Adrenal gland (tissue), 19 donors: ENCODE data around the gene LIN52. TPM values are rescaled to one million over a fixed set of nuclear protein-coding genes. Genes with fewer than 3 reads are reported as not detected.

Source experiments
- DNase-seq, 7 donors: peaks; one replicate each; pipeline ENCODE4 v3.0.0-alpha.2; 2019 to 2020
- H3K27ac ChIP-seq, 5 donors: fragments of 200-600 bp; sonication (generic) in 4 of 5; 1 replicate in 3 of 5; 2 replicates in 2 of 5; pipeline versions ENCODE4 v1.5.1 to v1.8.0; 2016 to 2020; ENCODE audit warnings: mild to moderate bottlenecking in 1 of 5
- H3K27me3 ChIP-seq: fragments of 200-600 bp; 2 replicates; pipeline ENCODE4 v1.8.0; 2021
- H3K36me3 ChIP-seq, 2 donors: fragments of 200-600 bp; replicated peaks in 1 of 2; 1 replicate in 1 of 2; 2 replicates in 1 of 2; pipeline versions ENCODE4 v1.5.1 to v1.8.0; 2018 to 2022
- H3K4me1 ChIP-seq, 2 donors: fragments of 200-600 bp; replicated peaks in 1 of 2; 1 replicate in 1 of 2; 2 replicates in 1 of 2; pipeline versions ENCODE4 v1.5.1 to v1.8.0; 2018 to 2021
- H3K4me3 ChIP-seq, 4 donors: fragments of 200-600 bp; sonication (generic) in 3 of 4; one replicate each; pipeline ENCODE4 v1.5.1; 2016 to 2018
- H3K9me3 ChIP-seq, 3 donors: fragments of 200-600 bp; sonication (generic) in 1 of 3; replicated peaks in 1 of 3; 1 replicate in 2 of 3; 2 replicates in 1 of 3; pipeline versions ENCODE4 v1.5.1 to v1.8.0; 2016 to 2021
- POLR2A ChIP-seq, 2 donors: fragments of 450-650 bp; IDR thresholded peaks; one replicate each; pipeline ENCODE4 v1.6.1; 2017; ENCODE audit warnings: antibody characterized with exemption in 2 of 2, mild to moderate bottlenecking in 2 of 2, moderate library complexity in 1 of 2
- WGBS, 4 donors: extraction: QIAGEN DNeasy Blood & Tissue Kit in 2 of 4; methylation state at CpG; one replicate each; pipeline versions ENCODE4 v1.1.5 to v1.1.7; 2013 to 2017; 5-methylcytosine and 5-hydroxymethylcytosine counted together
- intact Hi-C, 2 donors: fragments of 100-400 bp; cut with DNase I; formaldehyde crosslinking; loops; one replicate each; pipeline versions ENCODE4 v1.14.1 to v1.15.0; 2022 to 2023
- long read RNA-seq, 10 donors: library from polyadenylated mRNA in 3 of 10; unstranded in 2 of 10; stranded (forward) in 1 of 10; transcript quantifications; one replicate each; pipeline ENCODE4 v2.0.0 and lab custom pipeline, GENCODE V29; 2021 to 2026
- polyA plus RNA-seq, 3 donors: library from polyadenylated mRNA; stranded (reverse); fragments of 200-250 nt in 2 of 3; fragments of 350-450 nt in 1 of 3; fragmentation: Illumina TruSeq in 1 of 3; extraction: RNeasy Lipid Tissue Mini Kit (QIAGEN cat#74804) in 1 of 3; gene quantifications; one replicate each; pipeline ENCODE4 v1.2.3, GENCODE V29; 2013 to 2014
- total RNA-seq, 9 donors: library from RNA; depleted of rRNA in 4 of 9; stranded (reverse); fragments of >200 nt in 4 of 9; fragments of 120-200 nt in 1 of 9; fragmentation: NEBNext Ultra II Directional in 1 of 9; extraction: Animal tissue kit (Norgen Biotek cat#: 25700) in 1 of 9; gene quantifications; one replicate each; pipeline versions ENCODE4 v1.1.0 to v1.2.4, GENCODE V29; 2013 to 2023
- TF ChIP-seq, protein P1 (sequence below), 6 experiments: fragments of 450-650 bp in 4 of 6; fragments of 200-600 bp in 2 of 6; sonication (generic) in 1 of 6; IDR thresholded peaks; 1 replicate in 5 of 6; 2 replicates in 1 of 6; pipeline versions ENCODE4 v1.5.1 to v1.8.0; 2016 to 2021; ENCODE audit warnings: antibody characterized with exemption in 6 of 6, mild to moderate bottlenecking in 2 of 6, moderate library complexity in 1 of 6
- donor health status: healthy with polysubstance abuse.
- donor health status: Bipolar disorder and iron deficiency.
- donor health status: DM: yes; HTN: yes; CAD: no.
- donor health status: DM: no; HTN: no; CAD: no.
- donor health status: DM: no; HTN: no; CAD: no.
- donor health status: DM: yes; HTN: yes; CAD: no.

Gene LIN52, protein sequence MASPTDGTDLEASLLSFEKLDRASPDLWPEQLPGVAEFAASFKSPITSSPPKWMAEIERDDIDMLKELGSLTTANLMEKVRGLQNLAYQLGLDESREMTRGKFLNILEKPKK
- 10 to 100 TPM in 3 of 9 donors, 1 to 10 TPM in 6; 5.1 to 12.4 (median 8.0) TPM for total RNA-seq
- 10 to 100 TPM in 1 of 3 donors, 1 to 10 TPM in 2; 4.6 to 14.3 (median 6.5) TPM for polyA plus RNA-seq
- long read RNA-seq, donor 1, partial matches to known transcripts: 0 of 1 reads
- long read RNA-seq, donor 1, other reads (novel, unspliced or antisense): 0 of 1 reads
- long read RNA-seq, donor 2, partial matches to known transcripts: 0 of 2 reads
- long read RNA-seq, donor 2, other reads (novel, unspliced or antisense): 0 of 2 reads
- long read RNA-seq, donor 3, partial matches to known transcripts: 0 of 4 reads
- long read RNA-seq, donor 3, other reads (novel, unspliced or antisense): 0 of 4 reads
- long read RNA-seq, donor 4, partial matches to known transcripts: 1 of 5 reads
- long read RNA-seq, donor 4, other reads (novel, unspliced or antisense): 1 of 5 reads
- long read RNA-seq, donor 5, partial matches to known transcripts: 0 of 7 reads
- long read RNA-seq, donor 5, other reads (novel, unspliced or antisense): 2 of 7 reads
- long read RNA-seq, donor 6, partial matches to known transcripts: 0 of 7 reads
- long read RNA-seq, donor 6, other reads (novel, unspliced or antisense): 3 of 7 reads
- long read RNA-seq, donor 7, partial matches to known transcripts: 0 of 1 reads
- long read RNA-seq, donor 7, other reads (novel, unspliced or antisense): 0 of 1 reads
- long read RNA-seq, donor 8, transcript LIN52-205 (6 exons, 2,776 nt): major isoform, 8 of 8 reads
- long read RNA-seq, donor 8, partial matches to known transcripts: 0 of 8 reads
- long read RNA-seq, donor 8, other reads (novel, unspliced or antisense): 0 of 8 reads
- long read RNA-seq, donor 9: 0 reads
- long read RNA-seq, donor 10, partial matches to known transcripts: 0 of 1 reads
- long read RNA-seq, donor 10, other reads (novel, unspliced or antisense): 0 of 1 reads

DNA sequence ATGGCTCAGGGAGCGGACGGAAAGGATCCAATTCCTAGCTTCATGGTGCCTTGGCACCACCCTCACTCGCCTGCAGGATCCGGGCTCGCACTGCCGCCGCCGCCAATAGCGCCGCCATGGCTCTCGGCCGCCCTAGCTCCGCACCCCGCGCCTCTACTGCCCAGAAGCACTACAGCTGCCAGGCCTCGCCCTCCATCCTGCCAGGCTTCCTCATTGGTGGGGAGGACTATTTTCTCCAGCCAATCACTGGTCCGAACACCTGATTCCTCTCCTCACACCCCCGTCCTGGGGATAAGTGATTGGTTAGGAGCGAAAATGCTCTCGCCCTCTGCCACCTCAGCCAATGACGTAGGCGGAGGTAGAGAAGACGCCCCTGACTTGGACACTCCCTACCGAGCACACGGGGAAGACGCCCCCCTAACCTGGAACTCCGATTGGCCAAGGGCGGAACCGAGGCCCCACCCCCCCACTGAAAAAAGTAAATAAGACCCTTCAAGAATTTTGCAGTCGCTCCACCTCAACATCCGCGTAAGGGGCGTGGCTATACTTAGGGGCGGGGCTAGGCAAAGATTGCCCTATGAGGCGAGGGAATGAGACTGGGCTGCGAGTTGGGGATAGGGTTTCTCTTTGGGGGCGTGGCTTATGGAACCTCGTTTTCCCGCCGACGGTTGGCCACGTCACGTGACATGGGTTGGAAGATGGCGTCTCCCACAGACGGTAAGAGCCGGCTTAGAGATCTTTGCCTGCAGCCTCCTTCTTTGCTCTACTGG is at the start of gene LIN52, which contains the start of gene ALDH6A1:
Gene LIN52, plus strand, starts transcription at position 680 of the 770 bp plus-strand sequence. Its CDS starts 19 bp downstream, at position 699.
Gene ALDH6A1, minus strand, starts transcription at position 177 of the 770 bp plus-strand sequence. Its CDS starts 59 bp downstream, at position 118.
- DNase-seq: peak; percentile 99 to 100 (median 100)
- TF ChIP-seq, protein P1, sequence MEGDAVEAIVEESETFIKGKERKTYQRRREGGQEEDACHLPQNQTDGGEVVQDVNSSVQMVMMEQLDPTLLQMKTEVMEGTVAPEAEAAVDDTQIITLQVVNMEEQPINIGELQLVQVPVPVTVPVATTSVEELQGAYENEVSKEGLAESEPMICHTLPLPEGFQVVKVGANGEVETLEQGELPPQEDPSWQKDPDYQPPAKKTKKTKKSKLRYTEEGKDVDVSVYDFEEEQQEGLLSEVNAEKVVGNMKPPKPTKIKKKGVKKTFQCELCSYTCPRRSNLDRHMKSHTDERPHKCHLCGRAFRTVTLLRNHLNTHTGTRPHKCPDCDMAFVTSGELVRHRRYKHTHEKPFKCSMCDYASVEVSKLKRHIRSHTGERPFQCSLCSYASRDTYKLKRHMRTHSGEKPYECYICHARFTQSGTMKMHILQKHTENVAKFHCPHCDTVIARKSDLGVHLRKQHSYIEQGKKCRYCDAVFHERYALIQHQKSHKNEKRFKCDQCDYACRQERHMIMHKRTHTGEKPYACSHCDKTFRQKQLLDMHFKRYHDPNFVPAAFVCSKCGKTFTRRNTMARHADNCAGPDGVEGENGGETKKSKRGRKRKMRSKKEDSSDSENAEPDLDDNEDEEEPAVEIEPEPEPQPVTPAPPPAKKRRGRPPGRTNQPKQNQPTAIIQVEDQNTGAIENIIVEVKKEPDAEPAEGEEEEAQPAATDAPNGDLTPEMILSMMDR (IDR thresholded peaks at IDR 0.05): peak in 2 of 6 experiments; percentile 17 to 27
- TF ChIP-seq POLR2A (IDR thresholded peaks at IDR 0.05): peak; percentile 49 to 90
- no peaks in the 10 kb centered on the region for H3K36me3 ChIP-seq
- 0 to 1% (median 0%) methylated on average over 17 to 46 of the region's 46 CpGs for WGBS, 4 donors
- peak within 1 kb of the TSS; percentile 51 to 75 (median 75) for H3K4me3 ChIP-seq
- peak within 1 kb of the TSS; percentile 52 to 84 (median 72) for H3K27ac ChIP-seq
- H3K9me3 ChIP-seq: no peaks in the 10 kb centered on the region
- H3K4me1 ChIP-seq: peaks cover 10 to 23% of the 10 kb centered on the region in 2 donors
- no peaks in the 10 kb centered on the region for H3K27me3 ChIP-seq
- intact Hi-C loops: no loop called here

DNA sequence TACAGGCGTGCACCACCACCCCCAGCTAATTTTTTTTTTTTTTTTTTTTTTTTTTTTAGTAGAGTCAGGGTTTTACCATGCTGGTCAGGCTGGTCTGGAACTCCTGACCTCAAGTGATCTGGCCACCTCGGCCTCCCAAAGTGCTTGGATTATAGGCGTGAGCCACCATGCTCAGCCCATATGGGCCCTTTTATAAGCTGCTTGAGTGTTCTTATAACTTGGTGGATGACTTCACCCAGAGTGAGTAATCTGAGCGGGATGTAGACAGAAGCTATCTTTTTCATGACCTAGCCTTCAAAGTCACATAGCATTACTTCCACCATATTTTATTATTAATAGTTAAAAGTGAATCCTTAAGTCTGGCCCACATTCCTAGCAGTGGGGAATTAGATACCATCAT is 49.2 kb upstream of the LIN52 start:
- Histone ChIP-seq H3K27me3 (no peaks in the 10 kb centered on the region), H3K27ac (no peak overlapping the region), H3K9me3 (no peaks in the 10 kb centered on the region), H3K4me3 (no peak overlapping the region), H3K36me3 (no peaks in the 10 kb centered on the region), H3K4me1 (no peaks in the 10 kb centered on the region)
- 79 to 93% (median 87%) methylated on average over 4 of the region's 4 CpGs for WGBS, 4 donors
- TF ChIP-seq, protein P1 (IDR thresholded peaks at IDR 0.05): no peak
- intact Hi-C loops: loop anchor here in 1 of 2 donors (10.0 kb wide), 1 partner anchor 81 kb away; the partner anchor contains the start of genes COQ6 and FAM161B
- no peak for DNase-seq

DNA sequence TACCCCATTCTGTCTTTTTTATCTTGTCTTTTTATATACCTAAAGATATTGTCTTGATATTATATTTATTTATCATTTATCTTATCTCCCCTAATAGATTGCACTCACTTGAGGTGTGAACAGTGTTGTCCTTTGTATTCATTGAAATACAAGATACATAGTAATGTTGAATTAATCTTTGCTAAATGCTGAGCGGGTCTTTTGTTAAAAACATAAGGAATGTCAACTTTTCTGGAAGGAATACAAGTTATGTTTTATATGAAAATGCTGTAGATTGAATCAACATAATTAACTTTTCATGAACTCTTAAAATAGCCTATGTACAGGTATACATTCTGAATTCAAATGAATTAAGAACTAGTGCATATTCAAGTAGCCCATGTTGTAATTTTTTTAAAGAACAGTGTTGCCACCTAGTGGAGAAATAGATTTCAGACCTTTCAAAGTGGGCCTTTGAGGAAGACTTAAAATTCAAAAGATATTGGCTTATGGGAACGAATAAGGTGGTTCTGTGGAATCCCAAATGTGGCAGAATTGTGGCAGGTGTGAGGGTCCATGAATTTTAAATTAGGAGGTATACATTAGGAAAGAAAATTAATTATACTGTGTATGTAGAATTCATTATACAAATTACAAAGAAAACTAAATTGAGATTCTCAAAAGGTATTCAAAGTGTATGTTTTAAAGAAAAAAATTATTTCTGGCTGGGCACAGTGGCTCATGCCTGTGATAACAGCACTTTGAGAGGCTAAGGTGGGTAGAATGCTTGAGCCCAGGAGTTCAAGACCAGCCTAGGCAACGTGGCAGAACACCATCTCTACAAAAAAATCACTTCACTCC is 46.5 kb upstream of the LIN52 start:
- WGBS, 4 donors: 60 to 67% (median 64%) methylated on average over 3 of the region's 3 CpGs
- TF ChIP-seq, protein P1 (IDR thresholded peaks at IDR 0.05): peak; percentile 50 to 79 (median 59)
- no peak for TF ChIP-seq POLR2A (IDR thresholded peaks at IDR 0.05)
- H3K27ac ChIP-seq: no peak overlapping the region
- no peaks in the 10 kb centered on the region for H3K4me1 ChIP-seq
- H3K9me3 ChIP-seq: no peaks in the 10 kb centered on the region
- DNase-seq: no peak
- intact Hi-C loops: loop anchor here in 1 of 2 donors (10.0 kb wide), 1 partner anchor 83 kb away; the partner anchor contains the start of genes COQ6 and FAM161B
- no peak overlapping the region for H3K4me3 ChIP-seq
- H3K27me3 ChIP-seq: no peaks in the 10 kb centered on the region
- no peaks in the 10 kb centered on the region for H3K36me3 ChIP-seq
